HG02588 (cell line): ENCODE measurements around the gene ZNF444.
"Not testable (repeated sequence)": the region's sequence is repeated elsewhere in the genome, so short reads cannot be mapped to it uniquely, and the experiment has no call there.

Source experiments
- ATAC-seq: cut with Tn5 transposase; IDR thresholded peaks from one replicate; pipeline ENCODE4 v1.9.1; 2021; ENCODE audit warnings: mild to moderate bottlenecking, moderate library complexity; ENCODE audit not compliant: unreplicated experiment

ZNF444 gene

GRCh38 chr19:56140583-56141416 is at the start of gene ZNF444:
Gene ZNF444, plus strand, starts transcription at chr19:56141287. Its CDS starts 5,625 bp downstream, at chr19:56146912.
- ATAC-seq = peak; percentile 88

DNA sequence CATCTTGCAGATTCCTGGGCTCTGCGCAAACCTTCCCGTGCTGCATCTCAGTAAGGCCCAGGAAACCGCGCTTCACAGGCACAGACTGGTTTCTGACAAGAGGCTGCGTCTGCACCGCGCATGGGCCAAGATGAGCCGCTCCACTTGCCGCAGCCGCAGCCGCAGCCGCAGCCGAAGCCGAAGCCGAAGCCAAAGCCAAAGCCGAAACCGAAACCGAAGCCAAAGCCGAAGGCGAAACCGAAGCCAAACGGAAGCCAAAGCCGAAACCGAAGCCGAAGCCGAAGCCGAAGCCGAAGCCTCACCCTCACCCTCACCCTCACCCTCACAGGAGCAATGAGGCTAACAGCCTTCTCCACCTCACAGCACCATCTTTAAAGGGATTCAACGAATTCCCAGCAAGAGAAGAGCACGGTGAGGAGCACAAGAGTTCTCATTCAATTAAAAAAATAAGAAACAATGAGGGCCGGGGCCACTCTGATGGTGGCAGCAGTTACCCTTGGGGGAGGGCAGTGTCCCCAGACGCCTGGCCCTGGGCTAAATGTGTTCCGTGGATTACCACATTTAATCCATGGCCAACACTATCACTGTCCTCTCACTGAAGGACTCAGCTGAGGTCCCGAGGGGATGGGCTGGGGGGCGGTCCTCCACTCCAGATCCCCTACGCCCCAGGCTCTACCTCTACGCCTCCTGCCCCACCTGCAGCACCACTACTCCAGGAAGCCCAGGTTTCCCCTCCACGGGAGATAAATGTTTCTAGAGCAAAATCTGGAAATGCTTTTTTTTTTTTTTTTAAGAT is 49.1 kb upstream of the ZNF444 start:
- no peak for ATAC-seq

DNA sequence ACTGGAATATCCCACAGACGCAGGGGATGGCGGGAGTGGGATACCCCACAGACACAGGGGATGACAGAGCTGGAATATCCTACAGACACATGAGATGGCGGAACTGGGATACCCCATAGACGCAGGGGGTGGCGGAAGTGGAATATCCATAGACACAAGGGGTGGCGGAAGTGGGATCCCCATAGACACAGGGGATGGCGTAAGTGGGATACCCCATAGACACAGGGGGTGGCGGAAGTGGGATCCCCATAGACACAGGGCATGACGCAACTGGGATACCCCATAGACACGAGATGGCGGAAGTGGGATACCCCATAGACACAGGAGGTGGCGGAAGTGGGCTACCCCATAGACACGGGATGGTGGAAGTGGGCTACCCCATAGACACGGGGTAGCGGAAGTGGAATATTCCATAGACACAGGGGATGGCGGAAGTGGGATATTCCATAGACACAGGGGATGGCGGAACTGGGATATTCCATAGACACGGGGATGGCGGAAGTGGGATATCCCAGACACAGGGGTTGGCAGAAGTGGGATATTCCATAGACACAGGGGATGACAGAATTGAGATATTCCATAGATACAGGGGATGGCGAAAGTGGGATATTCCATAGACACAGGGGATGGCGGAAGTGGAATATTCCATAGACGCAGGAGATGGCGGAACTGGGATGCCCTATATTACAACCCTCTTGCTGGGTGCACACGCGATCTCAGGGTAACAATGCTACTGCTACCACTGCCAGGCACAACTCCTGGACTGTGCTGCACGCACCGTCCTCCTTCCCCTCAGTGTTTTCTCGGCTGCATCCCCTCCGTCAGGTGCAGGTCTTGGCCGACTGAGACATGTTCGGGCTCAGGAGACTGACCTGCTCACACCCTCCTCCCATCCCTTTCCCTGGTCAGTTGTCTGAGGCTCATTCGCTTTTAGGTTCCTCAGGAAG is 48.1 kb upstream of the ZNF444 start:
- ATAC-seq = no peak

GRCh38 chr19:56094449-56094848 is 46.6 kb upstream of the ZNF444 start:
- ATAC-seq = no peak

DNA sequence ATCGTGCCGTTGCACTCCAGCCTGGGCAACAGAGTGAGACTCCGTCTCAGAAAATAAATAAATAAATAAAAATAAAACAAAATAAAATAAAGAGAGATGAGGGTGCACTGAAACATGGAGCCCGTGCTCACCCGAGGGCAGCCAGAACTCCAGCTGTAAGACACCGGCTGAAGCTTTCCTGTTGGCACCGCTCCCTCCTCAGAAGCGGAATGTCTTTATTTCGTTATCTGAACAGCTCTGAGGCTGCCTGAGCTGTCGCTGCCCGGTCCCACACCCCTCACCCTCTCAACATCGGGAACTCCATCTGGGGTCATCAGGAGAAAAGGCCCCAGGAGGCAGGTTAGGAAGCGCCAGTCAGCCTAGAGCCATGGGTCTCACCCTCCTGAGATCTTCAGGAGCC is 44.4 kb upstream of the ZNF444 start:
- no peak for ATAC-seq

- ATAC-seq = no peak
These were observed 43.8 kb upstream of the ZNF444 start for GRCh38 chr19:56097306-56097705.

DNA sequence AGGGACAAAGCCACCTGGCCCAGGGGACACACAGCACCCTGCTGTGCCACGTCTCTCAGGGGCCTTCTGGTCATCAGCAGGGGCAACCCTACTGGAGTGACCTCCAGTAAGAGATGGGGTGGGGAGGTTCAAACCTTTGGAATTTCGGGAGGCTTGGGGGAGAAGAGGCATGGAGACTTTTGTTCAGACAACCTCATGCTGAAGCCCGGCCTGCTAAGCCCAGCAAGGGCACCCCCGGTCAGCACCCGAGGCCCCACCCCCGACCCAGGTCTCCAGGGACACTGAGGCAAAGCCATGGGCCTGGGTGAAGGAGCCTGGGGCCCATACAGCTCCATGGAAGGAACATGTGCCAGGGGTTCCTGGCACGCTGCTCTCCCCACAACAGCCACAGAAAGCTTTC is 43.3 kb upstream of the ZNF444 start:
- no peak for ATAC-seq

DNA sequence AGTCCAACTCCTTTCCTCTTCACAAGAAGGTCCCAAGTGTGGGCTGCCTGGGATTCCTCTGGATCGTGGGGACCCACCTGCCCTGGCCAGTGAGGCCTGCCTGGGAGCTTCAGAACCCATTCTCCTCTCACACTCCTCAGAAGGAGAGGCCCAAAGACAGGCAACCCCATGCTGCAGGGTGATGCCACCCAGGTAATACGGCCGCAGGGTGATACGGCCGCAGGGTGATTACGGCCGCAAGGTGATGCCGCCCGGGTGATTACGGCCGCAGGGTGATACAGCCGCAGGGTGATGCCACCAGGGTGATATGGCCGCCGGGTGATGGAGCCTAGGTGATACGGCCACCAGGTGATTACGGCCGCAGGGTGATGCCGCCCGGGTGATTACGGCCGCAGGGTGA is 42.9 kb upstream of the ZNF444 start:
- not testable (repeated sequence) for ATAC-seq

GRCh38 chr19:56098731-56099568 is 42.1 kb upstream of the ZNF444 start:
- no peak for ATAC-seq

DNA sequence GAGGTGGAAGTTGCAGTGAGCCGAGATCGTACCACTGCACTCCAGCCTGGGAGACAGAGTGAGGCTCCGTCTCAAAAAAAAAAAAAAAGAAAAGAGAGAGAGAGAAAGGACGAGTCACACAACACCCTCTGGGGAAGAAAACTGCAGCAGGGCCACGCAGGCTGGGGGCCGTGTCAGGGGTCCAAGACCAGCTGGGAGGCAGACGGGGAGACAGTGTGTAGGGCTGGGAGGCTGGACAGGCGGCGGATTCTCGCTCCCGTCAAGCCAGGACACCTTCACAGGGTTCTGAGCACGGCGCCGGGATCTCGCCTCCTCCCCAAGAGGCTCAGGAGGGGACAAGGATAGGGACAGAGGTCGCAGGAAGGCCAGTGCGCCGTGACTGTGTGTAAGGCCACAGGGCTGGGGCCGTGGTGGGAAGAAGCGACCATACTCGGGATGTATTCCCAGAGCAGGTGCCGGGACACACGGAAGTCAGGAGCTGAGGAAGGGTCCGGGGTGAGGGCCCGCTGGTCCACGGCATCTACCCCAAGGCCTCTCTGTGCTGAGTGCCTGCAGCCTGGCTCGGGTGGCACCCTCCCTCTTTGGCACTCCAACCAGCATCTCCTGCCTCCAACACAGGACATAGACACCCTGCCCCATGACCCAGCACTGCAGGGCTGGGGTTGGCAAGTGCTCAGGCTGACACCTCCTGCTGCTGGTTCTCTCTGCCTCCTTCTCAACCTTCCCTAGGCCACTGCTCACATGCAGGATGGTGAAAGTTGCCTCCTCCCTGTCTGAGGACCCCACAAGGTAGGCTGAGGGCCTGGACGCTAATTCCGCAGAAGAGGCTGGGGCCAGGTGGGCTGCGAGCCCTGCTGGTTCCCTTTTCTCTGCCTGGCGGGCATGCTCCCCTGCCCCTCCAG is 41.2 kb upstream of the ZNF444 start:
- ATAC-seq = no peak

GRCh38 chr19:56101095-56101494 is 40.0 kb upstream of the ZNF444 start:
- ATAC-seq = no peak

DNA sequence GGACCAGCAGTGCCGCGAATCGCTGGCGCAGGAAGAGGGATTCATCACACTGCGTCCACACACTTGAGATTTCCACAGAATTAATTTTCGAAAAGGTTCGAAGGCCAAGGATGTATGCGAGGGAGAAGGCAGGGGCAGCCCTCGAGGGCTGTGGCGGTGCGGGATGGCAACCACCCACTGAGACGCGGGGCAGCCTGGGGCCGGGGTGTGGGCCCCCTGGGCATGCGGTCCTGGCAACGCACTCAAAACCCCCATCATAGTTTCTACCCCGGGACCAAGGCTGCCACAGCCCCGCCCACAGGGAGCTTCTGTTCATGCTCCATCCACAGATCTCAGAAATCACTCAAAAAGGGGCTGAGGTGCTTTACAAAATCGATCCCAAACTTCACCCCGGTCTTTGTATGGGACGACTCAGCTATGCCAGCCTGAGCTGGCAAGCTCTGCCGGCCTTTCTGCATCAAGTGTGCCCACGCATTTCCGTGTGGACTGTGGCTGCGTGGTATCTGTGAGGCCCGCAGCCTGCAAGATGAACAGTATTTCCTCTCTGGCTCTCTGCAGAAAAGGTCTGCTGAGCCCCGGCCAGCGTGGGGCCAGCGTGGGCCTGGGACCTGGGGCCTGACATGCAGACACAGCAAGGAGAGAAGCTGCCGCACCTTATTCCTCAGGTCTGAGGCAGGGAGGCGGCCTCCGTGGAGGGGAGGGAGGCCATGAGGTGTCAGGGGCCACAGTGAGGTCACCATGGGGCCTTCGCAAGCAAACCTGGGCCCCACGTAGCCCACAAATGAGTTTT is 39.1 kb upstream of the ZNF444 start:
- ATAC-seq = no peak

DNA sequence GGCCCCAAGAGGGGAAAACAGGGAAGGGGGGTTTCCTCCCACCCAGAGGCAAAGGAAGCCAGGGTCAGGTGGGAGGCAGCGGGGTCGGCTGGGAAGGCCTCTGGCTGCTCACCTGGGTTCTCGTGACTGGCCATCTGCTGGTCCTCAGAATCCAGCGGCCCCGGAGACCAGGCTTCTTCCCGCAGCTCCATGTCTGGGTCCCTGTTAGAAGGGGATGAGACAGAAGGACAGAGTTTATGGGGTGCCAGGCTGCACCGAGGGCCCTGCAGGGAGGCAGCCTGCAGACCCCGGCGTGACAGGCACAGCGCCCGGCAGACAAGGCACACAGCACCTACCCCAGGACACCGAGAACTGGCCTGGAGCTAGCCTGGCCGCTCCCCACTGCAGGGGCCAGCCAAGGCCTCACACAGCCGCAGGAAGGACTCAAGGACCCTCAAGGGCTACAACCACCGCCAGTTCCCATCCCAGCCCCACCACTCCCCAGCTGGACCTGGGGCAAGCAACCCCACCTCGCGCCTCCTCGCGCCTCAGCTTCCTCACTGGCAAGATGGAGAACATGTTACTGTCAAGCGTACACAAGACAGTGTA is 38.0 kb upstream of the ZNF444 start:
- no peak for ATAC-seq

DNA sequence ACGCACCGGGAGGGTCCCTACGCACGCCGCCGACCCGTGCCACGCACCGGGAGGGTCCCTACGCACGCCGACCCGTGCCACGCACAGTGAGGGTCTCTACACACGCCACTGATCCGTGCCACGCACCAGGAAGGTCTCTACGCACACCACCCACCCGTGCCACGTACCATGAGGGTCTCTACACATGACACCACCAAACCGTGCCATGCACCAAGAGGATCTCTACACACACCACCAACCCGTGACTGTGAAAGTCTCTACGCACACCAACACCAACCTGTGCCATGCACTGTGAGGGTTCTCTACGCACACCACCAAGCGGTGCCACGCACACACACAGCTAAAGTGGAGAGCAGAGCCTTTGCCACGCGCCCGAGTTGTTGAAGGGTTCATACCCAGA is 36.7 kb upstream of the ZNF444 start:
- ATAC-seq = no peak

- ATAC-seq = no peak
These were observed 35.9 kb upstream of the ZNF444 start for GRCh38 chr19:56105090-56105701.

GRCh38 chr19:56105831-56106396 is 35.2 kb upstream of the ZNF444 start:
- ATAC-seq = not testable (repeated sequence)

DNA sequence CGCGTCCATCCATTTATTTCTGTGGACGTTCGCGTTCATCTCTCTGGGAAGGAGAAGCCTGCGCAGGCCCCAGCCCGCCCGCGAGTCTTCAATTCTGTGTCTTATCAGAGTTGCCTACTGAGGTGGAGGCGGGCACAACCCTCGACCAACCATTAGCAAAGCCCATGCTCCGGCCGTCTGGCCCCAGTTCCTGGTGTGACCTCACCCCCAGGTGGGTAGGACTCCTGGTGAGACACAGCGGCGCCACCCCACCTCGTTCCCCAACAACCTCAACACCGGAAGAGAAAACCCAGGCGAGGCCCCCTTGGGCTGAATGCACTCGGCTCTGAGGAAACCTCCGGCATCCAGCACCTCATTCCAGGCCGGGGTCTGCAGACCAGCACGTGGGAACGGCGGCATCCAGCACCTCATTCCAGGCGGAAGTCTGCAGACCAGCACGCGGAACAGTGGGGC is 34.7 kb upstream of the ZNF444 start:
- no peak for ATAC-seq
